Measurements from ENCODE around the gene E2F1.

Gene E2F1

DNA sequence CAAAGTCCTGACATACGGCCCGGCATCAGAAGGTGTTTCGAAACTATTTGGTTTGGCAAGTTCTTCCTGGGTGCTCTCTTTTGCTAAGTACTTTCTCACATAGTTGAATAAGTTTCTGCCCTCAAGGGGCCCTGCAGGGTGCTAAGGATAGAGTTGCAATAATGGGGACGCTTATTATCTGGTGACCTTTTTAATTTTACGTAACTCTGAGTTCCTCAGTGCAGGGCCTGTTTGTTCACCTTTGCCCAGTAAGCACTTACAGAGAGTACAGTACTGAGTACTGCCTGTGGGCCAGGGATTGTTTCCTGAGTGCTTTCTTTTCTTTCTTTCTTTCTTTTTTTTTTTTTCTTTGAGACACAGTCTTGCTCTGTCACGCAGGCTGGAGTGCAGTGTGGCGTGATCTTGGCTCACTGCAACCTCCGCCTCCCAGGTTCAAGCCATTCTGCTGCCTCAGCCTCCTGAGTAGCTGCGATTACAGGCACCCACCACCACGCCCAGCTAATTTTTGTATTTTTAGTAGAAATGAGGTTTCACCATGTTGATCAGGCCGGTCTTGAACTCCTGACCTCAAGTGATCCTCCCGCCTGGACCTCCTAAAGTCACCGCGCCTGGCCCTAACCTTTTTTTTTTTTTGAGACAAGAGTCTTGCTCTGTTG, 38.4 kb upstream of the E2F1 start:
- DNase-seq (ENCODE audit: low read depth in 1 of 2, low spot score in 1 of 2): peak in 1 of 2 experiments; percentile 91
- TF ChIP-seq JUND (IDR thresholded peaks at IDR 0.05; ENCODE audit: low read depth): no peak; the same call in 1 of the 2 replicates
- in situ Hi-C loops (cut with HindIII; ENCODE audit: low pct_unique_long_range_greater_than_20kb, low sequenced_read_pairs): no loop called here

DNA sequence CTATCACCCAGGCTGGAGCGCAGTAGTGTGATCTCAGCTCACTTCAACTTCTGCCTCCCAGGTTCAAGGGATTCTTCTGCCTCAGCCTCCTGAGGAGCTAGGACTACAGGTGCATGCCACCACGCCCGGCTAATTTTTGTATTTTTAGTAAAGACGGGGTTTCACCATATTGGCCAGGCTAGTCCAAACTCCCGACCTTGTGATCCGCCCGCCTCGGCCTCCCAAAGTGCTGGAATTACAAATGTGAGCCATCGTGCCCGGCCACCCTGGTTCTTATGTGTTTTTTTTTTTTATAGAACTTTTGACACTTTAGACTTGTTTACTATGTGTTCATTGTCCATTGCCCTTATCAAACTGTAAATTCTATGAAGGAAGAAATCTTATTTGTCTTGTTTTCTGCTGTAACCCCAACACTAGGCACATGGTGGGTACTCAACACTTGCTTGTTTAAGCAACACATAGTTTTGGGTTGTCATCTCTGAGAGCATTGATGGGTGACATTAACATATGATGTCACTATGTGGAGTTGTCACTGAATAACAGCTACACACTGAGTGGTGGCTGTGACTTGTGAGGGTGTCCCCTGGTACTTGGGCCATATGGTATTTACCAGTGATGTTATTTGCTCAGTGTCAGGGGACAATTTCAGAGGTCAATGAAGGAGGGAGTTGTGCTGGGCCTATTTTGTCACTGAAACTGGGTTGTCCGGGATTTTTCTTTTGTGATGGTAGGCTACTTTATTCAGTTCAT, 35.4 kb upstream of the E2F1 start:
- no peak for TF ChIP-seq JUND (IDR thresholded peaks at IDR 0.05; ENCODE audit: low read depth)
- DNase-seq (ENCODE audit: low read depth in 1 of 2, low spot score in 1 of 2): no peak

DNA sequence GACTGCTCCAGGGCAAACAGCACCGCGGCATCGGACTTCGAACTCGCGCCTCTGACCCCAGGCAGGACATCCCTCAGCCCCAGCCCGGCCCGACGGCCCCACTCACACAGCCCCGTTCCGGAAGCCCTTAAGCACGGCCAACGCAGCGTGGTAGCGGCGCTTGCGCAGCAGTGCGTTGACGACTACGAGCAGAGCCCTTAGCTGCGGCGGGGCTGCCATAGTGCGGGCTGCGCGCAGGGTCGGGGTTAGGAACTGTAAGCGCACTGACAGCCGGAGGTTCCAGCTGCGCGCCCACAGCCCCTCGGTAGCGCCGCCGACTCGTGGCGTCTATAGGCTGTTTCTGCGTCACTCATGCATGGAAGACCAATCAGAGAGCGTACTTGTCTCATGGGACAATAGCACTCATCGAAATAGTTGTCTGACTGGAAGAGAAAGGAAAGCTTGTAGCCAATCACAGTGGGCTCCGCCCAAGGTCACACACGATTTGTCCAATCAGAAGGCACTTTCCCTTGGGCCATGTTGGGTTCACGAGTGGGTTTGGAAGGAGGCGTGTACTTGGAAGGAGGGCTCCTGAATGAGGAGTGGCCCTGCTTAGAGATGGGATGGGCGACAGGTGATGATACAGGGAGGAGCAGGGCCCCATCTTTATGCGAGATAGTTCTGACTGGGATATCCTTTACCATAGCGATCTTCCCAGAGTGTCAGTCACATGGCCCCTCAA, 34.0 kb upstream of the E2F1 start, which contains the start of gene PXMP4:
Gene PXMP4, minus strand, starts transcription at position 322 of the 721 bp plus-strand sequence. Its CDS starts 103 bp downstream, at position 219.
- TF ChIP-seq JUND (IDR thresholded peaks at IDR 0.05; ENCODE audit: low read depth): no peak
- peak; percentile 99 to 100 for DNase-seq (ENCODE audit: low read depth in 1 of 2, low spot score in 1 of 2)
- in situ Hi-C loops (cut with HindIII; ENCODE audit: low pct_unique_long_range_greater_than_20kb, low sequenced_read_pairs): no loop called here

More for the DNA sequence above, 35.4 kb upstream of the E2F1 start:
- in situ Hi-C loops (cut with HindIII; ENCODE audit: low pct_unique_long_range_greater_than_20kb, low sequenced_read_pairs): no loop called here

GRCh38 chr20:33719277-33719988, 33.2 kb upstream of the E2F1 start:
- no peak for TF ChIP-seq JUND (IDR thresholded peaks at IDR 0.05; ENCODE audit: low read depth)
- DNase-seq (ENCODE audit: low read depth in 1 of 2, low spot score in 1 of 2): peak in 1 of 2 experiments; percentile 39
- in situ Hi-C loops (cut with HindIII; ENCODE audit: low pct_unique_long_range_greater_than_20kb, low sequenced_read_pairs): no loop called here

GRCh38 chr20:33716498-33716897, 30.3 kb upstream of the E2F1 start:
- no peak for TF ChIP-seq JUND (IDR thresholded peaks at IDR 0.05; ENCODE audit: low read depth)
- in situ Hi-C loops (cut with HindIII; ENCODE audit: low pct_unique_long_range_greater_than_20kb, low sequenced_read_pairs): no loop called here
- DNase-seq (ENCODE audit: low read depth in 1 of 2, low spot score in 1 of 2): no peak

GRCh38 chr20:33713865-33714367, 27.7 kb upstream of the E2F1 start:
- in situ Hi-C loops (cut with HindIII; ENCODE audit: low pct_unique_long_range_greater_than_20kb, low sequenced_read_pairs): no loop called here
- TF ChIP-seq JUND (IDR thresholded peaks at IDR 0.05; ENCODE audit: low read depth): no peak
- DNase-seq (ENCODE audit: low read depth in 1 of 2, low spot score in 1 of 2): no peak

- in situ Hi-C loops (cut with HindIII; ENCODE audit: low pct_unique_long_range_greater_than_20kb, low sequenced_read_pairs): no loop called here
- TF ChIP-seq JUND (IDR thresholded peaks at IDR 0.05; ENCODE audit: low read depth): no peak
These were observed 25.2 kb upstream of the E2F1 start for GRCh38 chr20:33711446-33711738.

DNA sequence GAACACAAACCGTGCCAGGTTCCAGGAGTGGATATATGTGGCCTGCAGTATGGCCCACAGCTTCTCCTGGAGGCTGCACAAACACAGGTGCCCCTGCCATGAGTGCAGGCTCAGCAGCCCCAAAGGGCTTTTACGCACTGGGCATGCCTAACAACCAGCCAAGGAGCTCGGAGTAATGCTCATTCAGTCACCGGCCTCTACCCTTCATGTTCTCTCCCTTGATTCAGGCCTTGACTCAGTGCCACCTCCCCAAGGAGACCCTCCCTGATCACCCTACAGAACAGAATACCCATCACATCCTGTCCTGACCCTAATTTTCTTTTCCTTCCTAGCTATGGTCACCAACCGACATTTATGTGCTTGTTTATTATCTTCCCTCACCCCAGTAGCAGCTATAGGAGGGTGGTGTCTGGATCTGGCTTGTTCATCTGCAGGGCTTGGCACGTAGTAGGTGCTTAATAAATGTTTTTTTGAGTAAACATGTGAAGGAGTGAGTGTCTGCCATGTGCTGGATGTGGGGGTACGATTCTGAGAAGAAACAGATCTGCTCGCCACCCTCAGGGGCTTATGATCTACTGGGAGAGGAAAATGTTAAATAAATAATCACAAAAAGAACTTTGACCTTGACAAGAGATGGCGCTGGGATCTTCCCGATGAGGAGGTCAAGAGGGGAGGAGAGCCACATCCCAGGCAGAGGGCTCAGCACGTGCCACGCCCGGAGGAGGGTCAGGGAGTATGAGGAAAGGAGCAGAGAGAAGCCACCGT, 24.7 kb upstream of the E2F1 start:
- in situ Hi-C loops (cut with HindIII; ENCODE audit: low pct_unique_long_range_greater_than_20kb, low sequenced_read_pairs): no loop called here
- no peak for DNase-seq (ENCODE audit: low read depth in 1 of 2, low spot score in 1 of 2)
- TF ChIP-seq JUND (IDR thresholded peaks at IDR 0.05; ENCODE audit: low read depth): no peak

More at GRCh38 chr20:33711446-33711738, 25.2 kb upstream of the E2F1 start:
- DNase-seq (ENCODE audit: low read depth in 1 of 2, low spot score in 1 of 2): no peak

GRCh38 chr20:33709905-33710541, 23.8 kb upstream of the E2F1 start:
- no peak for DNase-seq (ENCODE audit: low read depth in 1 of 2, low spot score in 1 of 2)
- TF ChIP-seq JUND (IDR thresholded peaks at IDR 0.05; ENCODE audit: low read depth): no peak

GRCh38 chr20:33709398-33709797, 23.2 kb upstream of the E2F1 start:
- DNase-seq (ENCODE audit: low read depth in 1 of 2, low spot score in 1 of 2): no peak
- in situ Hi-C loops (cut with HindIII; ENCODE audit: low pct_unique_long_range_greater_than_20kb, low sequenced_read_pairs): no loop called here
- TF ChIP-seq JUND (IDR thresholded peaks at IDR 0.05; ENCODE audit: low read depth): no peak

More at GRCh38 chr20:33709905-33710541, 23.8 kb upstream of the E2F1 start:
- in situ Hi-C loops (cut with HindIII; ENCODE audit: low pct_unique_long_range_greater_than_20kb, low sequenced_read_pairs): no loop called here

GRCh38 chr20:33707668-33708067, 21.5 kb upstream of the E2F1 start:
- in situ Hi-C loops (cut with HindIII; ENCODE audit: low pct_unique_long_range_greater_than_20kb, low sequenced_read_pairs): no loop called here
- DNase-seq (ENCODE audit: low read depth in 1 of 2, low spot score in 1 of 2): no peak
- no peak for TF ChIP-seq JUND (IDR thresholded peaks at IDR 0.05; ENCODE audit: low read depth)
